Measurements from ENCODE around the gene LPIN1. TPM values are rescaled to one million over a fixed set of nuclear protein-coding genes. Genes with fewer than 3 reads are reported as not detected.
"Not testable (repeated sequence)": the region's sequence is repeated elsewhere in the genome, so short reads cannot be mapped to it uniquely, and the experiment has no call there.

The LPIN1 gene
- polyA plus RNA-seq, 4 donors, result 17.2 to 28.6 (median 23.9) TPM

GRCh38 chr2:11759182-11759975, 12.9 kb downstream of the LPIN1 start:
- DNase-seq (ENCODE audit: low read depth in 4 of 4, low spot score in 2 of 4), result not testable (repeated sequence)

GRCh38 chr2:11761259-11761658, 14.8 kb downstream of the LPIN1 start:
- no peak for DNase-seq (ENCODE audit: low read depth in 4 of 4, low spot score in 2 of 4)

- DNase-seq (ENCODE audit: low read depth in 4 of 4, low spot score in 2 of 4), result no peak
Measured at GRCh38 chr2:11762031-11762430, 15.6 kb downstream of the LPIN1 start.

GRCh38 chr2:11762799-11763461, 16.5 kb downstream of the LPIN1 start:
- no peak for DNase-seq (ENCODE audit: low read depth in 4 of 4, low spot score in 2 of 4)

GRCh38 chr2:11764359-11764758, 17.9 kb downstream of the LPIN1 start:
- no peak for DNase-seq (ENCODE audit: low read depth in 4 of 4, low spot score in 2 of 4)

- DNase-seq (ENCODE audit: low read depth in 4 of 4, low spot score in 2 of 4), result no peak
Measured at GRCh38 chr2:11764920-11765319, 18.5 kb downstream of the LPIN1 start.

- no peak for DNase-seq (ENCODE audit: low read depth in 4 of 4, low spot score in 2 of 4)
Measured at GRCh38 chr2:11765501-11765900, 19.1 kb downstream of the LPIN1 start.

GRCh38 chr2:11766016-11766415, 19.6 kb downstream of the LPIN1 start:
- DNase-seq (ENCODE audit: low read depth in 4 of 4, low spot score in 2 of 4), result no peak

- DNase-seq (ENCODE audit: low read depth in 4 of 4, low spot score in 2 of 4), result no peak
Measured at GRCh38 chr2:11767779-11768178, 21.3 kb downstream of the LPIN1 start.

GRCh38 chr2:11768946-11769345, 22.5 kb downstream of the LPIN1 start:
- DNase-seq (ENCODE audit: low read depth in 4 of 4, low spot score in 2 of 4), result no peak

GRCh38 chr2:11769516-11769915, 23.1 kb downstream of the LPIN1 start:
- no peak for DNase-seq (ENCODE audit: low read depth in 4 of 4, low spot score in 2 of 4)

GRCh38 chr2:11770531-11771188, 24.2 kb downstream of the LPIN1 start:
- DNase-seq (ENCODE audit: low read depth in 4 of 4, low spot score in 2 of 4), result no peak

GRCh38 chr2:11771971-11772615, 25.7 kb downstream of the LPIN1 start:
- DNase-seq (ENCODE audit: low read depth in 4 of 4, low spot score in 2 of 4), result no peak

- DNase-seq (ENCODE audit: low read depth in 4 of 4, low spot score in 2 of 4), result no peak
Measured at GRCh38 chr2:11773111-11773510, 26.7 kb downstream of the LPIN1 start.

GRCh38 chr2:11773747-11774525, 27.5 kb downstream of the LPIN1 start:
- DNase-seq (ENCODE audit: low read depth in 4 of 4, low spot score in 2 of 4), result no peak

- no peak for DNase-seq (ENCODE audit: low read depth in 4 of 4, low spot score in 2 of 4)
Measured at GRCh38 chr2:11774600-11774999, 28.2 kb downstream of the LPIN1 start.

GRCh38 chr2:11775384-11775783, 29.0 kb downstream of the LPIN1 start:
- no peak for DNase-seq (ENCODE audit: low read depth in 4 of 4, low spot score in 2 of 4)

- DNase-seq (ENCODE audit: low read depth in 4 of 4, low spot score in 2 of 4), result no peak
Measured at GRCh38 chr2:11777066-11777782, 30.8 kb downstream of the LPIN1 start.

- no peak for DNase-seq (ENCODE audit: low read depth in 4 of 4, low spot score in 2 of 4)
Measured at GRCh38 chr2:11777886-11778415, 31.5 kb downstream of the LPIN1 start.
